ENCODE measurements around the gene PIP5K1B. TPM values are rescaled to one million over a fixed set of nuclear protein-coding genes. Genes with fewer than 3 reads are reported as not detected.
A peak's percentile ranks its signal among the peaks of the same experiment; 100 is the strongest.

PIP5K1B gene
- total and polyA plus RNA-seq, 10 of the 15 experiments (the other 5 are each of a cell fraction or from before 2014, with no cell fraction given), result 6.8 to 16.3 (median 10.6) TPM

DNA sequence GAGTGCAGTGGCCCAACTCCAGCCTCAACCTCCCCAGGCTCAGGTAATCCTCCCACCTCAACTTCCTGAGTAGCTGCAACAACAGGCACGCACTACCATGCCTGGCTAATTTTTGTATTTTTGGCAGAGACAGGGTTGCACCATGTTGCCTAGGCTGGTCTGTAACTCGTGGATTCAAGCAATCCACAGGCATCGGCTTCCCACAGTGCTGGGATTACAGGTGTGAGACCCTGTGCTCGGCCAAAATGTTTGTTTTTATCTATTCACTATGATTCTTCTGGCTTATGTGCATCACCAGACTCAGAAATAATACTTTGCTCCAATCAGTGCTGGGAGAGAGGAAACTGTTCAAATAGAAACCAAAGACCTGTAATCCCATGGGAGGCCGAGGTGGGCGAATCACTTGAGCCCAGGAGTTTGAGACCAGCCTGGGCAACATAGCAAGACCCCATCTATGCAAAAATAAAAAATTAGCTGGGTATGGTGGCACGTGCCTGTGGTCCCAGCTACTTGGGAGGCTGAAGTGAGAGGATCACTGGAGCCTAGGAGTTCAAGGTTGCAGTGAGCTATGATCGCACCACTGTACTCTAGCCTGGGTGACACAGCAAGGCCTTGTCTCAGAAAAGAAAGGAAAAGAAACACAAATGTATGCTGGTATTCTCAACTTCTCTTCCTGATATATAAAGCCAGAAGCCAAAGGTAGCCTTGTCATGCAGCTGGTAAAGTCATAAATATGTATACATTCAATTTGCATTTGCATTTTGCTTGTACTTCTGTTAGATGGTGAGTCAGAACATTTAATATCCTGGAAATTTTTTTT is 4.5 kb downstream of the PIP5K1B start:
- Histone ChIP-seq H3K27me3 (replicated peaks in 1 of 2; ENCODE audit: control insufficient read depth in 2 of 2, insufficient read depth in 2 of 2, low read length in 1 of 2) (peaks cover 0 to under 1% of the 10 kb centered on the region in 2 experiments; a peak in 3 of 4 replicates), H3K27ac (ENCODE audit: control insufficient read depth, insufficient read depth) (peak overlapping the region; percentile 42), H3K79me2 (ENCODE audit: control insufficient read depth, insufficient read depth, low read length) (peaks cover 49% of the 10 kb centered on the region), H3K4me1 (ENCODE audit: control insufficient read depth, insufficient read depth, low read length) (peaks cover 27% of the 10 kb centered on the region), H2AFZ (ENCODE audit: control insufficient read depth, low read depth, low read length) (no peak overlapping the region), H3K4me2 (ENCODE audit: control insufficient read depth, insufficient read depth) (peak overlapping the region; percentile 75), H4K20me1 (ENCODE audit: control insufficient read depth, insufficient read depth) (no peaks in the 10 kb centered on the region), H3K36me3 (ENCODE audit: control insufficient read depth in 2 of 2, insufficient read depth in 2 of 2, low read length in 1 of 2) (no peaks in the 10 kb centered on the region), H3K9me3 (replicated peaks; ENCODE audit: control insufficient read depth, insufficient read depth, low read length) (no peaks in the 10 kb centered on the region; the same call in 2 of the 3 replicates), H3K9ac (ENCODE audit: control insufficient read depth, insufficient read depth, low read length) (no peak overlapping the region), H3K4me3 (peak overlapping the region; percentile 59; the same call in 1 of the 2 replicates)
- DNase-seq (ENCODE audit: low read depth, low spot score) (no peak), FAIRE-seq (no peak), ATAC-seq (no peak)
- ChIA-PET SMC1A (ENCODE audit: uncharacterized antibody, unreplicated experiment) (interaction anchor here (1.2 to 1.8 kb wide), 3 partner anchors 19 to 135 kb away, joined by 3 to 5 read pairs (median 3); no protein-coding TSS in a partner anchor), RAD21 (ENCODE audit: unreplicated experiment) (interaction anchor here (1.2 kb wide), 1 partner anchor 19 kb away, joined by 3 read pairs; no protein-coding TSS in a partner anchor), CTCF (interaction anchor here (1.4 to 1.8 kb wide), 2 partner anchors 13 to 274 kb away, joined by 4 read pairs; no protein-coding TSS in a partner anchor), POLR2A (interaction anchor here (0.6 kb wide), 1 partner anchor 36 kb away, joined by 3 read pairs; no protein-coding TSS in a partner anchor)
- intact Hi-C loops (cut with micrococcal nuclease; ENCODE audit: unreplicated experiment) (loop anchor here (5.0 kb wide), 4 partner anchors 53 to 288 kb away; no protein-coding TSS in a partner anchor), in situ Hi-C loops (cut with MboI) (loop anchor here (10.0 kb wide), 1 partner anchor 285 kb away; no protein-coding TSS in a partner anchor)
- no TSS peak for BruUV-seq (replicated peaks)
- 85% methylated on average over 8 of the region's 8 CpGs for WGBS (ENCODE audit: insufficient coverage, insufficient replicate concordance, low lambda C conversion rate, missing lambda C conversion rate)
- TF ChIP-seq IKZF1 (conservative IDR thresholded peaks at IDR 0.05), result no peak
- TF ChIP-seq LARP7 (IDR thresholded peaks at IDR 0.05), result no peak
- TF ChIP-seq PML (IDR thresholded peaks at IDR 0.05; ENCODE audit: low read length), result no peak
- TF ChIP-seq WRNIP1 (IDR thresholded peaks at IDR 0.05; ENCODE audit: borderline replicate concordance, low read depth, low read length), result no peak
- TF ChIP-seq ESRRA (IDR thresholded peaks at IDR 0.05; ENCODE audit: low read length), result no peak
- no peak for TF ChIP-seq SRF (IDR thresholded peaks at IDR 0.05; ENCODE audit: low read depth in 2 of 2, low read length in 2 of 2)
- TF ChIP-seq SMC3 (IDR thresholded peaks at IDR 0.05; ENCODE audit: borderline replicate concordance, low read length), result no peak
- no peak for TF ChIP-seq YY1 (IDR thresholded peaks at IDR 0.05; ENCODE audit: low read depth, low read length)
- no peak for TF ChIP-seq CHD2 (IDR thresholded peaks at IDR 0.05; ENCODE audit: borderline replicate concordance, low read depth, low read length)
- TF ChIP-seq SMAD1 (IDR thresholded peaks at IDR 0.05; ENCODE audit: low read depth, partially characterized antibody), result no peak
- TF ChIP-seq, protein P1, sequence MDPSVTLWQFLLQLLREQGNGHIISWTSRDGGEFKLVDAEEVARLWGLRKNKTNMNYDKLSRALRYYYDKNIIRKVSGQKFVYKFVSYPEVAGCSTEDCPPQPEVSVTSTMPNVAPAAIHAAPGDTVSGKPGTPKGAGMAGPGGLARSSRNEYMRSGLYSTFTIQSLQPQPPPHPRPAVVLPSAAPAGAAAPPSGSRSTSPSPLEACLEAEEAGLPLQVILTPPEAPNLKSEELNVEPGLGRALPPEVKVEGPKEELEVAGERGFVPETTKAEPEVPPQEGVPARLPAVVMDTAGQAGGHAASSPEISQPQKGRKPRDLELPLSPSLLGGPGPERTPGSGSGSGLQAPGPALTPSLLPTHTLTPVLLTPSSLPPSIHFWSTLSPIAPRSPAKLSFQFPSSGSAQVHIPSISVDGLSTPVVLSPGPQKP (IDR thresholded peaks at IDR 0.05; ENCODE audit: low read depth, low read length), result no peak
- no peak for TF ChIP-seq YBX1 (IDR thresholded peaks at IDR 0.05)
- TF ChIP-seq CBX5 (IDR thresholded peaks at IDR 0.05; ENCODE audit: low read depth), result no peak
- TF ChIP-seq, protein P2, sequence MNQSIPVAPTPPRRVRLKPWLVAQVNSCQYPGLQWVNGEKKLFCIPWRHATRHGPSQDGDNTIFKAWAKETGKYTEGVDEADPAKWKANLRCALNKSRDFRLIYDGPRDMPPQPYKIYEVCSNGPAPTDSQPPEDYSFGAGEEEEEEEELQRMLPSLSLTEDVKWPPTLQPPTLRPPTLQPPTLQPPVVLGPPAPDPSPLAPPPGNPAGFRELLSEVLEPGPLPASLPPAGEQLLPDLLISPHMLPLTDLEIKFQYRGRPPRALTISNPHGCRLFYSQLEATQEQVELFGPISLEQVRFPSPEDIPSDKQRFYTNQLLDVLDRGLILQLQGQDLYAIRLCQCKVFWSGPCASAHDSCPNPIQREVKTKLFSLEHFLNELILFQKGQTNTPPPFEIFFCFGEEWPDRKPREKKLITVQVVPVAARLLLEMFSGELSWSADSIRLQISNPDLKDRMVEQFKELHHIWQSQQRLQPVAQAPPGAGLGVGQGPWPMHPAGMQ (IDR thresholded peaks at IDR 0.05; ENCODE audit: borderline replicate concordance), result no peak
- TF ChIP-seq NR2C2 (IDR thresholded peaks at IDR 0.05; ENCODE audit: borderline replicate concordance, control insufficient read depth, insufficient read length, low read depth), result no peak
- TF ChIP-seq DPF2 (IDR thresholded peaks at IDR 0.05), result no peak
- TF ChIP-seq, protein P3, sequence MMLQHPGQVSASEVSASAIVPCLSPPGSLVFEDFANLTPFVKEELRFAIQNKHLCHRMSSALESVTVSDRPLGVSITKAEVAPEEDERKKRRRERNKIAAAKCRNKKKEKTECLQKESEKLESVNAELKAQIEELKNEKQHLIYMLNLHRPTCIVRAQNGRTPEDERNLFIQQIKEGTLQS (IDR thresholded peaks at IDR 0.05; ENCODE audit: borderline replicate concordance, extremely low read depth, low read depth, low read length), result no peak
- no peak for TF ChIP-seq RELA (IDR thresholded peaks at IDR 0.05; ENCODE audit: borderline replicate concordance, partially characterized antibody)
- TF ChIP-seq FOXM1 (IDR thresholded peaks at IDR 0.05; ENCODE audit: low read depth, low read length), result no peak
- TF ChIP-seq SPI1 (IDR thresholded peaks at IDR 0.05; ENCODE audit: borderline replicate concordance, insufficient read depth, low read depth, low read length), result no peak
